GM12801 (cell line): ENCODE measurements around the gene FBXO2.

Experiments
- CTCF ChIP-seq: IDR thresholded peaks from one replicate; pipeline ENCODE4 v1.5.1; 2011; ENCODE audit warnings: control low read depth; ENCODE audit not compliant: insufficient read length; ENCODE audit errors: extremely low read depth

Gene FBXO2, protein sequence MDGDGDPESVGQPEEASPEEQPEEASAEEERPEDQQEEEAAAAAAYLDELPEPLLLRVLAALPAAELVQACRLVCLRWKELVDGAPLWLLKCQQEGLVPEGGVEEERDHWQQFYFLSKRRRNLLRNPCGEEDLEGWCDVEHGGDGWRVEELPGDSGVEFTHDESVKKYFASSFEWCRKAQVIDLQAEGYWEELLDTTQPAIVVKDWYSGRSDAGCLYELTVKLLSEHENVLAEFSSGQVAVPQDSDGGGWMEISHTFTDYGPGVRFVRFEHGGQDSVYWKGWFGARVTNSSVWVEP

GRCh38 chr1:11654137-11654938, at the start of gene FBXO2, which contains the start of gene FBXO44:
Gene FBXO2, minus strand, starts transcription at chr1:11654429. Its CDS starts 89 bp downstream, at chr1:11654340.
Gene FBXO44, plus strand, starts transcription at chr1:11654877. Its CDS starts 959 bp downstream, at chr1:11655836.
- no peak for TF ChIP-seq CTCF

DNA sequence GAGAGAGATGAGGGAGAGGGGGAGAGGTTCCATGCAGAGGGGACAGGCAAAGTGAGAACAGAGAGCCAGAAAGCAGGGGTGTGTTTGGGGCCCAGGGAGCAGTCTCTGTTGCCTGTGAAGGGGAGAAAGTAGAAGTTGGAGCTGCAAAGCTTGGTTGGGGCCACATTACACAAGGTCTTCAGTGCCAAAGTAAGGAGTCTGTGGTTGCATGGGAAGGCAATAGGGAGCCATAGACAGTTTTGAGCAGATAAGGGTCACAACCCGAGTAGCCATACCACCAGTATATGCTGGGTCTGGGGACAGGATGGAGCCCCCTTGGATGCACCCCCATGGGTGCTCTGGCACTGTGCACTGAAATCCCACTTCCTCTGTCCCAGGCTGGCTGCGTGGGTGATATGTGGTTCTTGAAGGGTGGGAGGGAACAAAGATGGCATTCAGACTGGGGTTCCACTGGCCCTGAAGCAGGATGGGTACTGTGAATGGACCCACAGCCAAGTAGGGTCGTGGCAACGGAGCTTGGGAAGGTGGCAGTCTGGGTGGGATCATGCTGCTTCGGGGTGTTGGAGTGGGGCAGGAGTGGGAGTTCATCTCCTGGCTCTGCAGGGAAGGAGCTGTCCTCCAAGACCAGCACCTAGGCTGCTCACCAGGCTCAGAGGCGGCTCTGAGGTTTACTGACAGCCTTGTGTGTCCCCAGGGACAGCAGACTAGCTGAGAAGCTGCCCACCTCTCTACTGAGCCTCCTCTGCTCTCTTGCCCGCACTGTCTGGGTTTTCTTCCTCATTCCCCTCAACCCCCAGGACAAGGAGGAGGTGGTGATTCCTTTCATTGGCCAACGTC, 49.3 kb upstream of the FBXO2 start:
- no peak for TF ChIP-seq CTCF

DNA sequence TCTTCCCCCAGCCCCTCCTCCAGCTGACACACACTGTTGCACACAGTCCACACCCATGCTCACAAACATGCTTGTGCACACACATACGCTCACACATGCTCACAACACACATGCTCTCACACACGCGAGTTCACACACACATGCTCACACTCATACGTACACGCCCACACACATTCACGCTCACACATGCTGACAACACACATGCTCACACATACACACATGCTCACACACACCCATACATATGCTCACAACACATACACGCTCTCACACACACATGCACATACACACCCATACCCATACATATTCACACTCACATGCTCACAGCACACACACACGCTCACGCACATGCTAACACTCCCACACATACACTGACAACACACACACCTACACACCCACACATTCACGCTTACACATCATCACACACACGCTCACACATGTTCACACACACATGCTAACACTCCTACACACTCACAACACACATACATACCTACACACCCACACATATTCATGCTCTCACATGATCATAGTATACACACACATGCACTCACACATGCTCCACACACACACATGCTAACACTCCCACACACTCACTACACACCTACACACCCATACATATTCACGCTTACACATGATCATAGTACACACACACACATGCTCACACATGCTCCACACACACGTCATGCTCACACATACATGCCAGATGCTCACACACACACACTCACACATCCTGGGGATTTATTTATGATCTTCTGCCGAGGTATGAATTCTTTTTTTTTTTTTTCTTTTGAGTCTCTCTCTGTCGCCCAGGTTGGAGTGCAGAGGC, 48.0 kb upstream of the FBXO2 start:
- no peak for TF ChIP-seq CTCF

GRCh38 chr1:11701551-11701961, 47.3 kb upstream of the FBXO2 start:
- TF ChIP-seq CTCF: no peak

DNA sequence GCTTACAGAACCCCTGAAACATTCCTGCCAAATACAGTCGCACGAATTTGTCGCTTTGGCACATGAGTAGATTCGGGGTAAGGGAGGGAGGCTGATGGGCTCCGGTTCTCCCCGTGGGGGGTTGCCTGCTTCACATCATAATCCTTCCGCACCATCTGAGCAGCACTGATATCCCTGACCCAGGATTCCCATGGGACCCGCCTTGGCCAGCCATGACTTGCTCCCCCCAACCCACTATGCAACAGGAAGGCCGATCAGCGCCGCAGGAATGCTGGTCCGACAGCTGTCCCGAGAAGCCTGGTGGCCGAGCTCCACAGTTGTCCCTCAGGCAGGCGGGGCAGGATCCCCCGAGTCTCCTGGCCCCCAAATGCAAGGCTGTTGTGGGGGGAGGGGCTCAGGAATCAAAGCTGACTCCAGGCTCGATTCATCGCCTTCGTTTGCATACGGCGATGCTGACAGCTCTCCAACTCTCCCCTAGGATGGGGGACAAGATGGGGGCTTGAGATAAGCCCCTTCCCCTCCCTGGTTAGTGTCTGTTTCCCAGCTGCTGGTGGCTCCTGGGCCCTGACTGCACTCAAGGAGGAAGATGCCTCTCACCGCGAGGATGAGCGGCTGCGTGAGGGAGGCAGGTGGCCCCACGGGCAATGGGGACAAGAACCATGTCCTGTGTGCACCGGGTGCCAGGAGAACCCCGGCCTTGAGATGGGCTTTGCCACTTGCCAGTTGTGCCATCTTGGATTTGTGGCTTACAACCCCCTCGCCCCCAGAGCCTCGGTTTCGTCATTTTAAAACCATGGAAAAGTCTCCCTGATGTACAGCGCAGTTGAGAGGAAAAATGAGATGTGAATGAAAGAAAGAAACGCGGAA, 46.6 kb upstream of the FBXO2 start:
- no peak for TF ChIP-seq CTCF

DNA sequence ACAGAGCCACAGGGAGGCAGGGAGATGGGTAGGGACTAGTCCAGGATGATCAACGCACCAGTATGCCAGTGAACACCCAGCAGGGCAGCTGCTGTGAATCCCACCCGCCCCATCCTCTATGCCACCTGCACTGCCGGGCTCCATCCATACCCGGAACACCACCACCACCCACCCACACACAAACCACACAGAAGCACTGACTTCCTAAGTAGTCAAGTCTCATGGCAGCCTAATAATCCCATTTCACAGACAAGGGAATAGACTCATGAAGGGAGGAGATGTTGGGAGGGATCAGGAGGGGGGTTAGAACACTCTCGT, 43.6 kb upstream of the FBXO2 start:
- TF ChIP-seq CTCF: no peak
